Activated B cell treated with CpG ODN at 0.5 μM for 24 hours (primary cell): ENCODE results near the gene MSH5. TPM values are rescaled to one million over a fixed set of nuclear protein-coding genes. Genes with fewer than 3 reads are reported as not detected.
"Not testable (repeated sequence)": the region's sequence is repeated elsewhere in the genome, so short reads cannot be mapped to it uniquely, and the experiment has no call there.

Experiments
- ATAC-seq: fragments of 200-7000 bp; cut with Tn5 transposase; one replicate; pipeline ENCODE4 v1.10.0; 2021; ENCODE audit warnings: low read depth, mild to moderate bottlenecking, moderate library complexity
- CTCF ChIA-PET: fragments of 350-600 bp; sonication (Branson Sonifier 250); formaldehyde crosslinking; loops from one replicate; lab custom pipeline; 2021; ENCODE audit warnings: antibody characterized with exemption; lab: Charles Lee
- POLR2A ChIA-PET: fragments of 350-600 bp; sonication (Branson Sonifier 250); formaldehyde crosslinking; loops from one replicate; lab custom pipeline; 2021; ENCODE audit warnings: antibody characterized with exemption; lab: Charles Lee
- DNase-seq: peaks from one replicate; pipeline ENCODE4 v3.0.0; 2022
- H3K27ac Mint-ChIP-seq: one replicate; pipeline ENCODE4 v1.8.0; 2020; ENCODE audit warnings: mixed read lengths
- H3K27me3 Mint-ChIP-seq: one replicate; pipeline ENCODE4 v1.8.0; 2021; ENCODE audit warnings: mixed read lengths
- H3K36me3 Mint-ChIP-seq: one replicate; pipeline ENCODE4 v1.8.0; 2021; ENCODE audit warnings: low read depth, mixed read lengths
- H3K4me1 Mint-ChIP-seq: one replicate; pipeline ENCODE4 v1.8.0; 2021; ENCODE audit warnings: mixed read lengths
- H3K4me3 Mint-ChIP-seq: one replicate; pipeline ENCODE4 v1.8.0; 2020; ENCODE audit warnings: mild to moderate bottlenecking, mixed read lengths
- H3K9me3 Mint-ChIP-seq: one replicate; pipeline ENCODE4 v1.8.0; 2020; ENCODE audit warnings: mixed read lengths
- CTCF ChIP-seq: fragments of 200-600 bp; IDR thresholded peaks from one replicate; pipeline ENCODE4 v1.8.0; 2022; ENCODE audit warnings: antibody characterized with exemption, mild to moderate bottlenecking
- intact Hi-C: fragments of 100-400 bp; cut with micrococcal nuclease; formaldehyde crosslinking; loops from one replicate; pipeline ENCODE4 v1.15.1; 2024
- total RNA-seq: library from RNA; stranded (reverse); gene quantifications from 2 replicates; pipeline ENCODE4 v1.2.3, GENCODE V29; 2022

MSH5 gene
- total RNA-seq, 1 donor from 2014 or later, result 47.3 TPM

GRCh38 chr6:31791324-31792089 lies 51.7 kb downstream of the MSH5 start:
- Mint-ChIP-seq H3K27ac (peak overlapping the region; percentile 72), H3K4me3 (peak overlapping the region; percentile 42), H3K4me1 (peaks cover 67% of the 10 kb centered on the region), H3K36me3 (peaks cover 45% of the 10 kb centered on the region), H3K27me3 (no peaks in the 10 kb centered on the region), H3K9me3 (no peaks in the 10 kb centered on the region)
- CTCF ChIA-PET, result interaction anchor here (0.6 to 1.6 kb wide), 10 partner anchors 9 to 208 kb away, joined by 3 to 8 read pairs (median 4); partner anchors contain the start of genes CLIC1, DDAH2, LSM2 and MSH5
- no peak for ATAC-seq
- no peak for DNase-seq
- POLR2A ChIA-PET, result interaction anchor here (0.6 to 4.4 kb wide), 7 partner anchors 14 to 131 kb away, joined by 3 to 43 read pairs (median 7); partner anchors contain the start of genes C6orf47, CLIC1, LSM2 and MSH5
- no peak for TF ChIP-seq CTCF
- intact Hi-C loops, result loop anchor here (1.0 kb wide), 1 partner anchor 244 kb away; the partner anchor contains the start of gene NFKBIL1

- intact Hi-C loops, result no loop called here
- CTCF ChIA-PET, result interaction anchor here (1.5 kb wide), 1 partner anchor 13 kb away, joined by 5 read pairs; no protein-coding TSS in a partner anchor
- POLR2A ChIA-PET, result interaction anchor here (2.0 to 4.4 kb wide), 2 partner anchors 14 to 53 kb away, joined by 11 to 43 read pairs; partner anchors contain the start of genes LSM2 and MSH5
These were observed 52.2 kb downstream of the MSH5 start for GRCh38 chr6:31792090-31792374.

GRCh38 chr6:31792761-31793171 lies 53.0 kb downstream of the MSH5 start:
- H3K4me1 Mint-ChIP-seq, result peaks cover 76% of the 10 kb centered on the region
- H3K9me3 Mint-ChIP-seq, result no peaks in the 10 kb centered on the region
- CTCF ChIA-PET, result no interaction called here
- no peak for TF ChIP-seq CTCF
- peaks cover 46% of the 10 kb centered on the region for H3K36me3 Mint-ChIP-seq
- H3K4me3 Mint-ChIP-seq, result no peak overlapping the region
- DNase-seq (no peak), ATAC-seq (no peak)
- POLR2A ChIA-PET, result interaction anchor here (2.0 to 4.0 kb wide), 2 partner anchors 14 to 62 kb away, joined by 11 to 19 read pairs; partner anchors contain the start of genes DDAH2 and LSM2
- intact Hi-C loops, result no loop called here
- no peaks in the 10 kb centered on the region for H3K27me3 Mint-ChIP-seq
- peak overlapping the region; percentile 46 for H3K27ac Mint-ChIP-seq

More at GRCh38 chr6:31792090-31792374, 52.2 kb downstream of the MSH5 start:
- peak overlapping the region; percentile 46 for H3K27ac Mint-ChIP-seq
- ATAC-seq (no peak), DNase-seq (no peak)
- no peak for TF ChIP-seq CTCF
- H3K27me3 Mint-ChIP-seq, result no peaks in the 10 kb centered on the region
- no peak overlapping the region for H3K4me3 Mint-ChIP-seq
- H3K36me3 Mint-ChIP-seq, result peaks cover 45% of the 10 kb centered on the region
- H3K4me1 Mint-ChIP-seq, result peaks cover 72% of the 10 kb centered on the region
- no peaks in the 10 kb centered on the region for H3K9me3 Mint-ChIP-seq

- CTCF ChIA-PET, H3K27me3 Mint-ChIP-seq, H3K9me3 Mint-ChIP-seq, DNase-seq, ATAC-seq: not testable (repeated sequence)
- Mint-ChIP-seq H3K4me1 (peaks cover 77% of the 10 kb centered on the region), H3K36me3 (peaks cover 46% of the 10 kb centered on the region), H3K27ac (peak overlapping the region; percentile 98), H3K4me3 (peak overlapping the region; percentile 98)
- POLR2A ChIA-PET, result interaction anchor here (0.7 to 4.0 kb wide), 2 partner anchors 64 to 211 kb away, joined by 6 to 19 read pairs; partner anchors contain the start of genes DDAH2 and LTB
- intact Hi-C loops, result loop anchor here (1.0 to 2.0 kb wide), 4 partner anchors 17 to 69 kb away; partner anchors contain the start of genes NEU1 and VWA7
These were observed 54.1 kb downstream of the MSH5 start for GRCh38 chr6:31793927-31794245.

GRCh38 chr6:31794294-31794865 lies 54.6 kb downstream of the MSH5 start:
- TF ChIP-seq CTCF, result no peak
- Mint-ChIP-seq H3K4me3 (peak overlapping the region; percentile 98), H3K4me1 (peaks cover 75% of the 10 kb centered on the region), H3K27me3 (no peaks in the 10 kb centered on the region), H3K36me3 (peaks cover 44% of the 10 kb centered on the region), H3K27ac (peak overlapping the region; percentile 98), H3K9me3 (no peaks in the 10 kb centered on the region)
- intact Hi-C loops, result loop anchor here (1.0 to 2.0 kb wide), 4 partner anchors 17 to 68 kb away; partner anchors contain the start of genes NEU1 and VWA7
- ChIA-PET CTCF (interaction anchor here (1.8 to 2.9 kb wide), 3 partner anchors 12 to 55 kb away, joined by 5 to 20 read pairs (median 9); partner anchors contain the start of genes HSPA1A, HSPA1L, LSM2 and MSH5), POLR2A (interaction anchor here (0.6 to 5.9 kb wide), 14 partner anchors 12 to 129 kb away, joined by 3 to 103 read pairs (median 8); partner anchors contain the start of genes CLIC1, CSNK2B, DDAH2 and GPANK1)
- ATAC-seq (no peak), DNase-seq (no peak)
